HepG2 (cell line): Measurements from ENCODE around the gene PSMC3IP. TPM values are rescaled to one million over a fixed set of nuclear protein-coding genes. Genes with fewer than 3 reads are reported as not detected.

Source experiments
- ATF5 ChIP-seq: sonication (generic); formaldehyde crosslinking; IDR thresholded peaks from 2 replicates; pipeline ENCODE4 v1.4.0; 2020; ENCODE audit warnings: mild to moderate bottlenecking, low read depth, missing genetic modification reagents
- CTCF ChIP-seq: sonication (generic); formaldehyde crosslinking; IDR thresholded peaks from 2 replicates; pipeline ENCODE4 v1.5.0; 2020; ENCODE audit warnings: mild to moderate bottlenecking, missing genetic modification reagents, moderate library complexity
- ERF ChIP-seq: IDR thresholded peaks from 2 replicates; pipeline ENCODE4 v1.6.1; 2018; ENCODE audit warnings: missing biosample characterization, missing genetic modification reagents
- FOXK2 ChIP-seq: fragments of 450-650 bp; IDR thresholded peaks from 2 replicates; pipeline ENCODE4 v1.6.1; 2016
- HOXD1 ChIP-seq: sonication (generic); formaldehyde crosslinking; IDR thresholded peaks from 2 replicates; pipeline ENCODE4 v1.5.0; 2020; ENCODE audit warnings: missing genetic modification reagents
- MZF1 ChIP-seq: sonication (generic); formaldehyde crosslinking; IDR thresholded peaks from 2 replicates; pipeline ENCODE4 v1.8.1; 2023; ENCODE audit warnings: mild to moderate bottlenecking, missing genetic modification reagents, borderline replicate concordance
- NFIB ChIP-seq: sonication (generic); formaldehyde crosslinking; IDR thresholded peaks from 2 replicates; pipeline ENCODE4 v1.9.0; 2021; ENCODE audit warnings: missing genetic modification reagents, mild to moderate bottlenecking, borderline replicate concordance
- RBFOX2 ChIP-seq: fragments of 200-400 bp; formaldehyde crosslinking; IDR thresholded peaks from 2 replicates; pipeline ENCODE4 v1.6.1; 2017; ENCODE audit warnings: low read depth, mild to moderate bottlenecking, low read length
- RFX1 ChIP-seq: fragments of 450-650 bp; IDR thresholded peaks from 2 replicates; pipeline ENCODE4 v1.6.1; 2017
- TERF1 ChIP-seq: sonication (generic); formaldehyde crosslinking; IDR thresholded peaks from 2 replicates; pipeline ENCODE4 v1.8.0; 2022; ENCODE audit warnings: mild to moderate bottlenecking, missing genetic modification reagents, moderate library complexity
- THRA ChIP-seq: sonication (generic); formaldehyde crosslinking; IDR thresholded peaks from 2 replicates; pipeline ENCODE4 v1.4.0; 2020; ENCODE audit warnings: missing genetic modification reagents, borderline replicate concordance
- UBTF ChIP-seq: sonication (generic); formaldehyde crosslinking; IDR thresholded peaks from 2 replicates; pipeline ENCODE4 v1.4.0; 2020; ENCODE audit warnings: mild to moderate bottlenecking, missing genetic modification reagents
- ZFP90 ChIP-seq: sonication (generic); formaldehyde crosslinking; IDR thresholded peaks from 2 replicates; pipeline ENCODE4 v1.8.0; 2022; ENCODE audit warnings: missing genetic modification reagents, mild to moderate bottlenecking, inconsistent platforms, borderline replicate concordance
- ZNF33A ChIP-seq: sonication (generic); formaldehyde crosslinking; IDR thresholded peaks from 2 replicates; pipeline ENCODE4 v1.5.1; 2020; ENCODE audit warnings: missing genetic modification reagents, mild to moderate bottlenecking, moderate library complexity, borderline replicate concordance
- ZNF484 ChIP-seq: sonication (generic); formaldehyde crosslinking; IDR thresholded peaks from 2 replicates; pipeline ENCODE4 v1.5.1; 2020; ENCODE audit warnings: mild to moderate bottlenecking, low read depth, missing genetic modification reagents, borderline replicate concordance
- ZNF550 ChIP-seq: sonication (generic); formaldehyde crosslinking; IDR thresholded peaks from 2 replicates; pipeline ENCODE4 v1.4.0; 2020; ENCODE audit warnings: mild to moderate bottlenecking, missing genetic modification reagents, borderline replicate concordance
- ZSCAN5A ChIP-seq: sonication (generic); formaldehyde crosslinking; IDR thresholded peaks from 2 replicates; pipeline ENCODE4 v1.8.0; 2022; ENCODE audit warnings: mild to moderate bottlenecking, missing genetic modification reagents, borderline replicate concordance
- polyA plus RNA-seq, 8 experiments: library from polyadenylated mRNA; depleted of rRNA in 3 of 8; stranded (reverse) in 7 of 8; unstranded in 1 of 8; fragments of >200 nt; fragmentation: Illumina TruSeq in 4 of 8; extraction: Trizol in 4 of 8; gene quantifications; 2 replicates each; pipeline versions ENCODE4 v1.2.1 to v1.2.3, GENCODE V29; 2011 to 2016; ENCODE audit warnings: low read depth in 4 of 8, missing spikeins in 1 of 8, mixed read lengths in 1 of 8; ENCODE audit not compliant: insufficient read depth in 1 of 8
- total RNA-seq, 5 experiments: library from RNA; depleted of rRNA; stranded (reverse); fragments of >200 nt; fragmentation: Illumina TruSeq; extraction: Trizol; gene quantifications; 2 replicates each; pipeline ENCODE4 v1.2.3, GENCODE V29; 2016; ENCODE audit warnings: low read depth in 1 of 5

Gene PSMC3IP
- total and polyA plus RNA-seq, 2 of the 13 experiments (the other 11 are each of a cell fraction or from before 2014, with no cell fraction given), result 6.5 to 22.4 TPM

GRCh38 chr17:42531455-42532354, 45.8 kb downstream of the PSMC3IP start (continued):
- TF ChIP-seq UBTF (CRISPR knock-in tag) (peak; percentile 78), RBFOX2 (peak; percentile 85), ZNF33A (CRISPR knock-in tag) (no peak), ATF5 (CRISPR knock-in tag) (no peak), ZFP90 (CRISPR knock-in tag) (no peak), HOXD1 (CRISPR knock-in tag) (peak; percentile 89), ZNF484 (CRISPR knock-in tag) (no peak), ZSCAN5A (CRISPR knock-in tag) (no peak), THRA (CRISPR knock-in tag) (peak; percentile 91), CTCF (CRISPR knock-in tag) (peak; percentile 64), TERF1 (CRISPR knock-in tag) (no peak), ZNF550 (no peak), MZF1 (CRISPR knock-in tag) (no peak), FOXK2 (no peak), ERF (CRISPR knock-in tag) (0 out of 2 replicates have a peak, but pooled peaks have one; percentile 6), RFX1 (no peak), NFIB (CRISPR knock-in tag) (no peak)
